Measurements from ENCODE around the gene CLEC12A.

DNA sequence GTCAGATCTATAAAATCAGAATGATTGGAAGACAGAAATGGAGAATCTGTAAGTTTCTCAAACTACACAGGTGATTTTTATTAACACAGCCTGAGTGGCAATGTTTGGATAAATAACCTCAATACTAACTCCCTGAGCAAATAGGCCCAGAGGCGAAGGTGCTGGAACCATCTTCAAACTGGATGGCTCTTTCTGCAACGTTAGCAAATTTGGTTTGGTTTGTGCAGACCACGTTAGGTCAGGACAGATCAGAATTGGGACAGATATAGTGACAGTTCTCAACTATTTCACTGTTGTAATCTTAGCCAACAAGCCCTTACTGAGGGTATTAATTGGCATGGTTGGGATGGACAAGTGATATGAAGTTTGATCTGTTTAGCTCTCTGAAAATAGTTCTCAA, 50.1 kb downstream of the CLEC12A start:
- TF ChIP-seq POLR2A (IDR thresholded peaks at IDR 0.05; ENCODE audit: low read depth) (no peak), POLR2AphosphoS5 (IDR thresholded peaks at IDR 0.05) (no peak), CTCF (IDR thresholded peaks at IDR 0.05) (no peak), EP300 (IDR thresholded peaks at IDR 0.05) (no peak)
